NCI-H748 treated with DMSO at 0.1 percent for 48 hours (cell line): Measurements from ENCODE around the gene APOA4.

Experiments
- DNase-seq: peaks from one replicate; lab custom pipeline; 2025; lab: John Stamatoyannopoulos, UW

Gene APOA4

DNA sequence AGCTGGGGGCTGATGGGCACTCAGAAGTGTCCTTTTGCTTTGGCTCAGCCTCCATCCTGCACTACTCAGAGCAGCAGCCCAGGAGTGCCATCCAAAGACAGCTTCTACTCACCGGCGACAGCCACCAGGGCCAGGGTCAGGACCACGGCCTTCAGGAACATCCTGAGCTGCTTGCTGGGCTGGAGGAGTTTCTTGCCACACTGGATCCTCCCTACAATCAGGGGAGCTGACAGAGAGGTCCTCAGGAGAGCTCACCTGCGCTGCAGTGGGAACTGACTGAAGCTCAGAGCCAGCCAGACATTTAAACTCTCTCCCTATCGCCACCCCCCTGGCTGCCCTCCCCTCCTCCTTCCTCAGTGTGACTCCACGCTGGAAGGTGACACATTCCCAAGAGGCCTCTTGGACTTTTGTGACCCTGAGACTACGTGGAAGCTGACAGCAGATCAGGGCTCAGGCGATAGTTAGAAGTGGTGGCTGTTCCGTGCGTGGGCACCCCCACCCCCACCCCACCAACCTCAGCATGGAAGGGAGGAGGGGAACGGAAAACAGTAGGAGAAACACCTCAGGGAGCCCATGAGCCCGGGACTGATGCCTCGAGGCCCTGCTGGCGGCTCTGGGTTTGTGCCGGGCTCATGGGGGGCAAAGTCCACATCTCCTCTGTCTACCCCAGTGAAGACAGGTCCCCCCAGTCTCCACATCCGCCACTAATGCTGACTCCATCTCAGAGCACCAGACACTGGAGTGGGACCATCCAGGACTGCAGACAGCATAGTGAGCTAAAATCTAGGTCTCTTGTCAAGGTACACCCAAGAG, at the start of gene APOA4:
TSS of gene APOA4 (minus strand) at position 274 of the 813 bp plus-strand sequence. CDS start at position 161, 113 bp downstream.
- DNase-seq, result no peak

DNA sequence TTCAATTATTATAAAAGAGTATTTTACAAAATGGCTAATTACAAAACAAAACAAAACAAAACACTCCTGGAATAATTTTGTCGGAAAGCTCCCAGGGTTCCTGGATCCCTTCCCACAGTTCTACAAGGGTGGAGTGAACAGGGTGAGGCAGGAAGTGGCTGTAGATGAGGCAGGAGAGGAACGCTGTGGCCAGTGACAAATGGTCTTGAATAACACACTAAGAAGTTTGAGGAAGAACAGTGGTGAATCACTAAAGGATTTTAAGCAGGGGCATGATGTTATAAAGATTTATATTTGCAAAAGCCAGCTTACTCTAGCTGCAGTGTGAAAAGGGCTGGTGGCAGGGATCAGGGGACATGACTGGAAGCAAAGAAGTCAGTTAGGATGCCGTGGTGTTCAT, 48.1 kb upstream of the APOA4 start:
- no peak for DNase-seq

DNA sequence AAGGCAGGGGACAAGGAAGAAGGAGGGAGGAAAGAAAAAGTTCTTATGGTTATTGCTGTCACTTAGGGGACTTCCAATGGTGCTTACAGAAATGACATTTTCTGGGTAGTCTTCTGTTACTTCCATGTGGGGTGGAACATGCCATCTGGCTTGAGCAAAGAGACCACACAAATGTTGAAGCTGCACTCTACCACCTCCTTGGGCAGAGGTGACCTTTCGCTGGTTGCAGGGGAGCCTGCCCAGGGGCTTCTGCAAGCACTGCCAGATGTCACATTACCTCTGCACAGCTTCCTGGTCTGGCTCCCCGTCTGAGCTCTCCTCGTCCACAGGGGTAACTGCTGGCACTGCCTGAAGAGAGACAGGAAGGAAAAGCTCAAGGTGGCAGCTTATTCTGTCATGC, 47.0 kb upstream of the APOA4 start:
- DNase-seq, result no peak

DNA sequence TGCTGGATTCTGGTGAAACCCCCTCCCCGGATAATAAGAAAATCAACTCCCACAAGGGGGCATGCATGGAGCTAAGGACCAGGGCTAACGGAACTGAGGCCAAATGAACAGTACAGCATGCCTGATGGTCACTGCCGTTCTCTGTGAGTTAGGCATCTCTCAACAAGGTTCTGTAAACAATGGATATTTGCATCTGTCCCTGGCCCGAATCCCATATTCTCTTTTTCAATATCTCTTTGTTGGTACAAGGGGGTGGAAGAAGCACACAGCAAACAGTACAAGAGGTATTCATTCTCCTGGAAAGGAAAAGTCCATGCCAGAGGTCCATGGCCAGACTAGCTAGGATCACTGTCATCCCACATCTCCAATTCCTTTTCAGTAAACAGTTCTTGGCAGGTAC, 46.5 kb upstream of the APOA4 start:
- no peak for DNase-seq

DNA sequence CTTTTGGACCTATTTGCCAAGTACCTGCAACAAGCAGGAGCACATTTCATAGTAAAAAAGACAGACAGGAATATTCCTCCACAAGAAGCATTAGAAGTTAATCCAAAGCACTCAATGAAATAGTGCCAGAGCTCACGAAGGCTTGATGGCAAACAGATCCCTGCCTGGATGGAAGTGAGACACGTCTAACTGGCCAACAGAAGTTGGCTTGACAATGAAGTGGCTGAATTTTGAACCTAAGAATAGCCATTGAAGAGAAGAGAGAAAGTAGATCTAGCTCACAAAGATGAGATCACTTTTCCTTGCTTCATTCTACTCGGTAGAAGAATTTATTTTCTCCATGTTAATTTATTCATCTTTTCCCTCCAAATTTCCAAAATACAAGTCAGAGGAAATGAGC, 45.0 kb upstream of the APOA4 start:
- DNase-seq, result no peak

DNA sequence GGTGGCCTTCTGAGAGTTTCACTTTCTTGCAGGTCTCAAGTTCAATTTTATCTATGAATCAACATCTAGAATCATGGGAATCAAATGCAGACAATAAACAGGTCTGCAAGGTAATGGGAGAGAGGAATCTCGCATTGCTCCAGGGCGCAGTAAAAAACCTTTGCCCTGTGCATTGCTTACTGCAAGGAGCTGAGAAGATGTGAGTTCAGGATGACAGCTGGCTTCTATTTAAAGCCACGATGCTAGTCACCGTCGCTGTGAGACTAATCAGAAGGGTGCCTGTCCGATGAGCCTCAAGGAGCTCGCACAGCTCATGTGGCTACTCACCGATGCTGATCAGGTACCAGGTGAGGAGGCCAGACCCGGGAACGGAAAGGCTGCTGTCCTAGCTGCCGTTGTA, 44.5 kb upstream of the APOA4 start:
- DNase-seq, result no peak

DNA sequence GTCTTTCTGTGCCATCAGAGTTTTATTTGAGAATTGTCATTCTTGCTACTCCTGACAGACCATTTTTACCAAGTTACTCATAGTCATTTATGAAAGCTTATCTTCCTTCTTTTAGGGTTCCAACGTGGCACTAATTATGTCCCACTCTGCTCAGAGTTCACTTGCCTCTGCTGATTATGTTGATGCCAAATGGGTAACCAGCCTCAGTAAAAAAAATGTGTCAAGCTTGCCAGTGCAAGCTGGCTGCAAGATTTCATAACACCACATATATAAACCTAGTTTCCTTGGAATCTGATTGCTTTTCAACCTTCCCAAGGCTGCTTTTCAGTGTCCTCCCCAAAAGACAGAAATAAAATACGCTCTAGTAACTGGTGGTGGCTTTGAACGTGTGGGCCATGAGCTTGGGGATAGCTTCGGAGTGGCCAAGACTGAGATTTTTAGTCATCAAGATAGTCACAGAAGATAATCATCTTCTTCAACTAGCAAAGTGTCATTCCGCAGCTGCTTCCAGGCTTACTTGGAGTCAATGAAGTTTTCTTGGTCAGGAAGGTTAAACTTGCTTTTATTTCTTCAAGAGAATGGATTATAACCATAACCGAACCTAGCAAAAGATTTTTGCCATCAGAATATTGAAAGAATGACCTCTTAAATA, 43.8 kb upstream of the APOA4 start:
- DNase-seq, result no peak

DNA sequence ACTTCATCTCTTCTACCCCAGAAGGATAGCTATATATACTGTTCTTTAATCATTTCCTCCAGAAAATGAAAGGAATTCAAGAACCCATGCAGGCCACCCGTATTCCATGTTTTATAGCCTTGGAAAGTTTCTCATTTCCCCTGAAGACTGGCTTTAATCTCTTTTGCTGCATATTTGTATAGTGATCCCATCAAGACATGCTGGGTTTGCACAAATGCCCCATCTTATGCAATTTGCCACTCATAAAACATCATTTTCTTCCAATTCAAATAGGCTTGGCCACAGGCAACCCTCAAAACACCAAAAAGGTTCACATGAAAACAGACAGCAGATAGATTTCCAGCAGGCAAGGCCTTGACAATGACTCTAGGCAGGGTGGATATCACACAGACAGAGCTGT, 42.6 kb upstream of the APOA4 start:
- no peak for DNase-seq

DNA sequence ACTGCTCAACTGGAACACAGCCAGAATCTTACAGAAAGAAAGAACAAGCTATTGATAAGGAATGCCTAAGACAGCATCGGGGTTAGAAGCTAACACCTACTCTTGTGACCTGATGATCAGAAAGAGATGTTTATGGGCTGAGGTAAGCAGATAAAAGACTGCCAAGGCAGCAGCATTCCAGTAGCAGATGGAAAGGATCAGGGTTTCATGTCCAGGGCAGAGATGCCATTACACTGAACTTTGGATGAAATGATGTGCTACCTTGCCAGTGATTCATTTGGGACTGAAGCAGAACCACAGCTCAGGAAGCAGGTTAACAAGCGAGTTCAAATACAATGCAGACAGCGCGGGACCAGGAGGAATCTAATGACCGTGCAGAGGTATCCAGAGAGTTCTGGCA, 41.4 kb upstream of the APOA4 start:
- no peak for DNase-seq

DNA sequence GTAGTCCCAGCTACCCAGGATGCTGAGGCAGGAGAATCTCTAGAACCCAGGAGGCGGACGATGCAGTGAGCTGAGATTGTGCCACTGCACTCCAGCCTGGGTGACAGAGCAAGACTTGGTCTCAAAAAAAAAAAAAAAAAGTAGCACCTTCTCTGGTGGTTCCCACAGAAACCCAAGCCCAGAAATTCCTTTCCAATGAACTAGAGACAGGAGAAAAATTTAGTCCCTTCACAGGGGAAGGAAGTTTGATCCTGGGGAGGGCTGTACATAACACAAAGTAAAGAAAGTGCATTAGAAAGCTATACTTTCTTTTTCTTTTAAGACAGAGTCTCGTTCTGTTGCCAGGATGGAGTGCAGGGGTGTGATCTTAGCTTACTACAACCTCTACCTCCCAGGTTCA, 39.8 kb upstream of the APOA4 start:
- no peak for DNase-seq

DNA sequence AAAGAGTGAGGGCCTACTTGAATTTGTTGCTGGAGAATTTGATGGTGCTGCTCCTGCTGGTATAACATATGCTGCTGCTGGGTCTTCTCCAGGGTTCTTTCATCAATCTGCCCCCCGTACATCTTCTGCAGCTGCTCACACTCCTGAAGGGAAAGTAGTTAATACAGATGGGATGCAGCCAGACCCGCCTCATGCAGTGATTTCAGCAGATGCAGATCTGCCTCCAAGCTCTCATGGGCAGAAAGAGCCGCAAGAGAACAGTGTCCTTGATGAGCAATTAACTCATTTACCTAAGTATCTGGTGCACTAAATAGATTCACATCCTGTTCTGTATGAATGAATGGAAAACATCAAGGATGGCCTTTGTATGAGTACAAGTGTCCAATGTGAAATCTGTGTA, 39.1 kb upstream of the APOA4 start:
- DNase-seq, result no peak

DNA sequence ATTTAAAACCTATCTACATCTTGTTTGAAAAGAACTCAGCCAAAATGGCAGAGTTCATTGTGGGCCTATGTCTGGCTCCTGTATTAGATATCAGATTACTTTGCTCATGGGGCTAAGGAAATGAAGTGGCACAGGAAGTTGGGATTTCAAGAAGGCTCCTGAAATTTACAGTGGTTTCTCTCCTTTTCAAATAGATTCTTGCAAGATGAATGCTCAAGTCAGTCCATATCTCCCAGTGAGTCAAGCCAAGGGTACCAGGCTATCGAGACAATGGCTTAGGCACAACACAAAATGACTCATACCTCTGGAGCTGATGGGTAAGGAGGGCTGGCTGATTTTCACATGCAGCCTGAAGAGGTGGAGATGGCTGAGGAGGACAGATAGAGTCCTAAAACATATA, 38.4 kb upstream of the APOA4 start:
- no peak for DNase-seq

DNA sequence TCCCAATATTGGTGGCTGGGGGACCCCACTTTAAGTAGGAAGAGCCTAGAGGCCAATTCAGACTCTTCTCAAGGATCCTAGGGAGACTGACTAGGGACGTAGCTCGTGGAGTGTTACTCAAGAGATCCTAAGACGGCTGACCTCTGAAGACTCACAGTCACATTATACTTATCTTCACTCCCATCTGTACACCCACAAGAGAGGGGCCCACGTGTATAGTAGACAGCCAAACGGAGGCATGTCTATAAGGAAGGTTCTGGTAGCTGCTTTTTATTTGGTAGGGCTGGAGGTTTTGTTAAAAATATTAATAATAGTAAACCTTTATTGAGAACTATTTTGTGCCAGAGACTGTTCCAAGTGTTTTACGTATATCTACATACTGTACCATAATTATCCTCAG, 37.2 kb upstream of the APOA4 start:
- DNase-seq, result no peak

DNA sequence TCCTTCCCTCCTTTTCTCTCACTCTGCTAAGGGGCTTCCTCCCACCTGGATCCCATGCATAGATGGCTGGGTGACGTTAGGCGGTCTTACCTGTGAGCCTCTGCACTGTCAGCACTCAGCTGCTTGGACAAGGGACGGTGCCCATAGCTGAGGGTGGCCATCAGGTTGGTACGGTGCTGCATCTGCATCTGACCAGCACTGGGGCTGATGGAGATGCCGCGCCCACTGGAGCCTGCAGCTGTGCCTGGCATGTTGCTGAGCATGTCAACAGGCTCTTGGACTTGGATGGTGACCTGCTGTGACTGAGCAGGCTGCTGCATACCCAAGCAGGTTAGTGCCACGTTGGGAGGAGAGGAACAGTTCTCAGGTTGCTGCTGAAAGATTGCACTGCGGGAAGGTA, 36.1 kb upstream of the APOA4 start:
- DNase-seq, result no peak

DNA sequence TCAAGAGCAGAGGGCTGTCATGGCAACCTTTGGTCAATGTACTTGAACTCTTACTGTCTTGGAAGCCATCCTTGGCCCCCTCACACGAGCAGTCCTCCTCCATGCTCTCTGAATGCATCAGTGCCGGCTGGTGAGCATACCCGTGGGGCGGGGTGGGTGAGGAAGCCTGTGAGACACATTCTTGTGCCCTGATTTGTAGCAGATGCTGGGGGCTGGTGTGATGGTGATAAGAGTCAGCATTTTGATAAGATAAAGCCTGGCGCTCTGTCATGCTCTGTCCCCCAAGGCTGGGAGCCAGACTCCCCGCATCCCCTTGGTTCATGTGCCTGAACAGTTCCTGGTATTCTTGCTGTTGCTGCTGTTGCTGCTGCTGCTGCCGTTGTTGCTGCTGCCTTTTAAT, 34.8 kb upstream of the APOA4 start:
- DNase-seq, result no peak

DNA sequence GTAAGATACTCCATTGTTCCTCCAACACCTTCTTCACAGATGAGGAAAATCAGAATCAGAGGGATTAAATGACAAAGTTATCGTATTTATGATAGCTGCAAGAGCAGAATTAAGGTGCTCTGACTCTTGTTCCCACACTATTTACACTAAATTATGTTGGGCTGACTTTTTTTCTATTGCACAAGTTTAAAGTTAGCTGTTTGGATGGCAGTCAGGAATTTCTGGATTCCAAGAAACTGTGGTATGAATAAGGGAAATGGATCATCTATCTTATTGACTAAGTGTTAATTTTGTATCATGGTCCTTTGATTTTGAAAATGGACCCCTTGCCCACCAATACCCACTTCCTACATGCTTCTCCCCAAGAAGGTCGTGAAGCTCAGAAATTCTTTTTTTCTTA, 34.2 kb upstream of the APOA4 start:
- DNase-seq, result no peak

DNA sequence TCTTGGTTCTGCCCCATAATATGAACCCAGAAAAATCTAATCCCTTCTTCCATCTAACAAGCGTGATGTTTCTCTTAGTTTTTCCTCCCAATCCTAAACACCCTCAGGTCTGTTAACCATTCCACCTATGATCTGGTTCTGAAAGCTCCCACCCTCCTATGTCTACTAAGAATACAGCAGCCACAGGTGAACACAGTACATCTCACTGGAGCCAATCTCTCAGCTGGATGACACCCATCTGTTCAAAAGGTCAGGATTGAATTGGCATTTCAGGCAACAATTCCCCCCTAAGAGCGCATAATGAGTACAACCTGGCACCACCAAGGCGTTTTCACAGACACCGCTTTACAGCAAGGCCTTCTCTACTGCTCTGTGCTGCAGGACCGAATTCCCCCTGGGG, 33.3 kb upstream of the APOA4 start:
- DNase-seq, result no peak

DNA sequence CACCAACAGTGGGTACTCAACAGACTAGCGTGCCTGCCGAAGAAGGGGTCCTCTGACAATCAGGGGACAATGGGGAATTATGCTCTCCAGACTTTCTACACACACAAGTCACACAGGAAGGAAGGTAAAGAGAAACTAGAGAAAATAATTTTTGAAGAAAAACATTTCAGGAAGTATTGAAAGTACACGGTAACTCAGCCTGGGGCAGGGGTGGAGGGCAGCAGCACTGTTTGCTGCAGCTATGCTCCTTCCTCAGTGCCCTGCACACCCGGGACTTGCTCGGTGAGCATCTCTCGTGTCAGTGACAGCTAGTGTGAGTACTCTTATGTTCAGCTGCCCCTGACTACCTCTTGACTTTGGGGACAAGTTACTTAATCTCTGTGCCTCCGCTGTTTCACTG, 32.3 kb upstream of the APOA4 start:
- DNase-seq, result no peak

DNA sequence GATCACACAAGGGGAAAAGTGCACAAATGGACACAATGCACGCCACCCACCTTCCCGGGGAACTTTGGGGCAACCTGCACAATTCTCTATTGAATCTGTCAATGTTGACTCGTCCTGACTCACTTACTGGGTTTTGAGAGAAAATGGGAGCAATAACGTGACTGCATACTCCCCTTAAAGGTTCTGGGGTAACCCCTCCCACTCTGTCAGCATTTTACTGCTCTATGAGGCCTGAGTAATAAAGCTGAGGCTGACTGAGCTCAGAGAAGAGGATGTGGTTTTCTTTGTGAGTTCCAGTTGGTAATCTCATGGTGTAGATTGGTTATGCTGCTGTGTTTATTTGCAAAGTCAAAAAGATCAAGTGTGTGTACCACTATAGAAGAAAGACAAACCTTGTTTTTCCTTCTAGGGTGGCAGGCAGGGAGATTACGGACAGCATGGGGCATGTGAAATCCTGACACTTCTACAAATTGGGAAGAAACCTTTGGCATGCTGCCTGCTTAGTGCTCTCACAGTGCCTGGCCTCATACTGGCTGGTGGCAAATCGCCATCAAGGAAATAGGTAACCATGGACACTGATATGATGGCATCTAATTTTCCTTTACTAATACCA, 30.5 kb upstream of the APOA4 start:
- DNase-seq, result no peak

DNA sequence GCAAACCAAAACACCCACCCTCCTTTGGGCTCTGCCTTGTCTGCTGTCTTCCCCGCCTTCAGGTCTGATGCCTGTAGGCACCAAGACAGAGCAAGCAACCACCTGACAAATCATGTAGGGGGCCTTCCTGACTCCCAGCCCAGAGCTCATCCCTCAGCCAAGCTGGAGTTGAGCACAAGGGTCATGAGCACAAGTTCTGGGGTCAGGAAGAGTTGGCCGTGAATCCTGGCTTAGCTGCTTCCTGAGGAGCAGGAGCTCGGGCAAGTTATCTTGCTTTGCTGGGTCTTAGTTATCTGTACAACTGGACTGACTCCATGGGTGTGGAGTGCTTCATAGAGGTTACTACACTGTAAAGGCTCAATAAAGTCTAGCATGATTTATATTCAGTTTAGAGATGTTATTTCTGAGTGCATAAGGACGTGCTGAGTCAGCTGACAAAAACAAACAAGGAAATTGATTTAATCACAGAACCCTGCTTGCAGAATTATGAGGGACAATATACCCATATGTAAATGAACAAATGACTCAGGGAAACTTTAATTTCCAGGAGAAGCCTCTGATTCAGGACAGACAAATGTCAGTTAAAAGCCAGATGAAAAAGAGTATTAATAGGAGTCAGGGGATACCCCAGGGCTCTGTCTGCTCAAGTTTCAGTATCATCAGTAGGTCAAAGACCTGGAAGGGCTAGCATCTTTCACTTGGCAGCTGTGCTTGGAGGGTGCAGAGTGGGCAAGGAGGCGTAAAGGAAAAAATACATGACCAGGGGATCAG, 29.3 kb upstream of the APOA4 start:
- no peak for DNase-seq

DNA sequence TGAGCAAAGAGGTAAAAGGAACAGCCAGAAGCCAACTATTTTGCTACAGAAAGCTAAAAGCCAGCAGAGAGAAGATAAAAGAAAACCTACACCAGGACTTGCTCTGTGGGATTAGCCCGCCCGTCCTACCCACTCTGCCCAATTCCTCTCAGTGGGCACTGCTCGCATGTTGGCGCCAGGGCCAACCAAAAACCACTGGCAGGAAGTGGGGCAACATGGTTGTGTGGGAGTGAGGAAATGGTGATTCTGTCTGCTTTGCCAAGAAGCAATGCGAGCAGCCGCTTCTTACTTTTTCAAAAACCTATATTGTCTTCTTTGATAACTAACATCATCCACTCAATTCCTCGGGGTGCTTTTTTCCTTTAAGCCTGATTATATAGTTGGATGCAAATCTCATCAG, 28.5 kb upstream of the APOA4 start:
- DNase-seq, result no peak

DNA sequence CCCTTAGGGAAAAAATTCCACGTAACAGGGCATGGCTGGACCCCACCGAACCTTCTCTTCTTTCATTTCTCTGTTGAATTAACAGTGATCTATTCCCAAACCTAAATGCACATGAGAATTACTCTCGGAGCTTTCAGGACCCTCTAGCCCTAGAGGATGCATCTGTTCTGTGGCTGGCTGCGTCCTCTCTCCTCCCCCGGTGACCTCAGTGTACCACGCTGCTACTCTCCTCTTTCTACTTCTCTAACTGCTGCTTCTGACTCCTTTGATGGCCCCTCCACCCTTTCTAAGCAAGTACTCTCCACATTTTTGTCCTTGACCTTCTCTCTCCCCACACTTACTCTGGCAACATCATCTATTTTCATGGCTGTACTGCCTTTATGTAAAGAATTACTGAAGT, 26.4 kb upstream of the APOA4 start:
- DNase-seq, result no peak

DNA sequence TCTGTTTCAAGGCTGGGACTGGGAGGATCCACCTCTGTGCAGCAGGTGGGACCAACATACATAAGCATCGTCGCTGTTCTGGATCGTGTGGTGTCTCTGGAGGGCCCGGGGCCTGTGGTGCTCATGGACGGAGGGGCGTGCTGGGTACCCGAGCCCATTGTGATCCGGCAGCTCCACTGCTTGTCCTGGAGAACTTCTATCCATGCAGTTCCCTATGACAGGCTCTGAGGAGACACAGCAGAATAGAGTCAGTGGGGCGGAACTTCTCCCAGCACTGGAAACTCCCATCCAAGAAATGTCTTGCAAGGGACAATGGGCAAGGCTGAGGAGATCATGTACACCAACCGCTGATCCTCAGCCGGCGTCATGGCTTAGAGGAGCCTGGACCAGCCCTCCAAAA, 26.0 kb upstream of the APOA4 start:
- DNase-seq, result no peak
